BE2C (cell line): ENCODE results near the gene ZNF653.
"Not testable (repeated sequence)": the region's sequence is repeated elsewhere in the genome, so short reads cannot be mapped to it uniquely, and the experiment has no call there.

Experiments
- DNase-seq: peaks from one replicate; pipeline ENCODE4 v3.0.0-alpha.2; 2020
- H3K27me3 ChIP-seq: fragments of 250-450 bp; sonication (Bioruptor Pico); 2 replicates; pipeline ENCODE4 v1.5.1; 2020; ENCODE audit warnings: mild to moderate bottlenecking
- H3K36me3 ChIP-seq: fragments of 250-450 bp; sonication (Bioruptor Pico); 2 replicates; pipeline ENCODE4 v1.5.1; 2020; ENCODE audit warnings: mild to moderate bottlenecking
- H3K4me1 ChIP-seq: fragments of 250-450 bp; sonication (Bioruptor Pico); 2 replicates; pipeline ENCODE4 v1.5.1; 2020
- H3K4me3 ChIP-seq: 2 replicates; pipeline ENCODE4 v1.5.1; 2011; ENCODE audit warnings: low read depth, low read length
- H3K9me3 ChIP-seq: fragments of 250-450 bp; sonication (Bioruptor Pico); 2 replicates; pipeline ENCODE4 v1.5.1; 2020
- CTCF ChIP-seq: IDR thresholded peaks from 2 replicates; pipeline ENCODE4 v1.5.1; 2012; ENCODE audit warnings: mild to moderate bottlenecking, low read depth, low read length

Gene ZNF653

GRCh38 chr19:11473725-11474124 lies 31.9 kb downstream of the ZNF653 start:
- H3K27me3 ChIP-seq = no peaks in the 10 kb centered on the region
- no peaks in the 10 kb centered on the region for H3K9me3 ChIP-seq
- no peak for DNase-seq
- no peak for TF ChIP-seq CTCF
- H3K4me1 ChIP-seq = no peaks in the 10 kb centered on the region
- H3K36me3 ChIP-seq = peaks cover 8% of the 10 kb centered on the region; the same call in 1 of the 2 replicates
- H3K4me3 ChIP-seq = no peak overlapping the region

- DNase-seq, H3K4me1 ChIP-seq, H3K9me3 ChIP-seq, H3K27me3 ChIP-seq, H3K4me3 ChIP-seq: not testable (repeated sequence)
- H3K36me3 ChIP-seq = peaks cover 11% of the 10 kb centered on the region
These were observed 37.3 kb downstream of the ZNF653 start for GRCh38 chr19:11468266-11468845.

- no peak for TF ChIP-seq CTCF
- no peak overlapping the region for H3K4me3 ChIP-seq
- DNase-seq = no peak
- H3K36me3 ChIP-seq = peaks cover 14% of the 10 kb centered on the region
- H3K4me1 ChIP-seq = no peaks in the 10 kb centered on the region
- H3K9me3 ChIP-seq = no peaks in the 10 kb centered on the region
- no peaks in the 10 kb centered on the region for H3K27me3 ChIP-seq
These were observed 40.0 kb downstream of the ZNF653 start for GRCh38 chr19:11465600-11465999.

GRCh38 chr19:11464333-11465265 lies 41.0 kb downstream of the ZNF653 start:
- no peak for DNase-seq
- Histone ChIP-seq H3K27me3 (no peaks in the 10 kb centered on the region), H3K4me3 (no peak overlapping the region), H3K36me3 (peaks cover 14% of the 10 kb centered on the region), H3K4me1 (no peaks in the 10 kb centered on the region), H3K9me3 (no peaks in the 10 kb centered on the region)
- no peak for TF ChIP-seq CTCF

- Histone ChIP-seq H3K9me3 (no peaks in the 10 kb centered on the region), H3K27me3 (no peaks in the 10 kb centered on the region), H3K36me3 (peaks cover 16% of the 10 kb centered on the region), H3K4me1 (no peaks in the 10 kb centered on the region), H3K4me3 (no peak overlapping the region)
- no peak for DNase-seq
- no peak for TF ChIP-seq CTCF
These were observed 42.2 kb downstream of the ZNF653 start for GRCh38 chr19:11463391-11463790.

- DNase-seq = no peak
- Histone ChIP-seq H3K4me3 (no peak overlapping the region), H3K36me3 (peaks cover 24% of the 10 kb centered on the region), H3K9me3 (no peaks in the 10 kb centered on the region), H3K4me1 (no peaks in the 10 kb centered on the region), H3K27me3 (no peaks in the 10 kb centered on the region)
- TF ChIP-seq CTCF = no peak
These were observed 44.2 kb downstream of the ZNF653 start for GRCh38 chr19:11461453-11461852.
